Skin of body (tissue), 2 donors: ENCODE results near the gene POC1A. TPM values are rescaled to one million over a fixed set of nuclear protein-coding genes. Genes with fewer than 3 reads are reported as not detected.

ENCODE experiments used
- DNase-seq: peaks from one replicate; lab custom pipeline; 2025; lab: John Stamatoyannopoulos, UW
- total RNA-seq: library from RNA; depleted of rRNA; stranded (reverse); fragments of >200 nt; gene quantifications from one replicate; pipeline ENCODE4 v1.2.3, GENCODE V29; 2014

Gene POC1A
- total RNA-seq: 4.6 TPM

DNA sequence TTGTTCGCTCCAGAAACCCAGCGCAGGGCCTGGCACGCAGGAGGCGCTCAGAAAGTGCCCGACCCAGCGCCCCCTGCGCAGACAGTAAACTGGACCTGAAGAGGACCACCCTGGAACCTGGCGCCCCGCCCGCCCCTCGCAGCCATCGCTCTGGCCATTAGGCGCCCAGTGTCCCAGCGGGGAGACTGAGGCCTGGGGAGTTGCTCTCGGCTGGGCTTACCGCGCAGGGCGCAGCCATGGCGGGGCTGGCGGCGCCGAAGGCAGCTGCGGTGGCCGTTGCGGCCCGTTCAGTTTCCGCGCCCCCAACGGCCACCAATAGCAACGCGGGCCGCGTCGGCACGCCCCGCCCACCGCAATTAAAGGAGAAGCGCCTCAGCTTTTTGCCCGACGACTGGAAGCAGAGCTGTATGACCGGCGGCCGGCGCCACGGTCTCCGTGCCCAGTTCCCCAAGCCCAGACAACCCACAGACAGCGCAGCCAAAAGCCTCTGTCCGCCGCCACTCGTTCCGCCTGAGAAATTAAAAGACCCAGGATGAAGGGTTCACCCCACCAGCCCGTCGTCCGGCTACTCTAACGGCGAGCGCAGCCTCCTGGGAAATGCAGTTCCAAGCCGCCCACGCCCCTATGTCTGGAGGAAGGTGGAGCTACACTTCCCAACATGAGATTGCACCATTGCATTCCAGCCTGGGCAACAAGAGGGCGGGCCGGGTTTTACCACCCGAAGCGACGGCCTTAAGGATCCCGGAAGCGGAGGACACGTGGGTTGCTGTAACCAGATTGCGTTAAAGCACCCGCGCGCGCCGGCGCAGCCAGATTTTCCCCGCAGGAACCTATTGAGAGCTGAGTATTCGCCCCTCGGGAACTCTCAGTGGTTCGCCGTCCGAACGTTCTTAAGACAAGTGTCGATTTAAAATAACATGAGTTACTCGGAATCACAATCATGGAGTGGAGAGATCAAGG, at the start of gene POC1A:
Gene POC1A (minus strand): TSS at position 289 of the 960 bp plus-strand sequence. CDS start 51 bp downstream, at position 238.
- peak; percentile 98 for DNase-seq

DNA sequence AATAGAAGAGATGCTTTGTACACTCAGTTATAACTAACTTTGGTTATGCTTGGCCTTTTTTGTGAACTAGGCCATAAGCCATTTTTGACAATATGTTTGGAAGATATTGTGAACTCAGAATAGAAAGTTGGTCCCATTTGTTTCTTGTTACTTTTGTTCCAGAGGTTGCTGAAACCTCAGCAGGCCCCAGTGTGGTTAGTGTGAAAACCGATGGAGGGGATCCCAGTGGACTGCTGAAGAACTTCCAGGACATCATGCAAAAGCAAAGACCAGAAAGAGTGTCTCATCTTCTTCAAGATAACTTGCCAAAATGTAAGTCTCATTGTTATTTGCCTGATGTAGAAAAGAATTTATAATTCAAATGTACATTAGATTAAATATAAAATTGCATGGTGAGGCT, 49.5 kb upstream of the POC1A start:
- no peak for DNase-seq

DNA sequence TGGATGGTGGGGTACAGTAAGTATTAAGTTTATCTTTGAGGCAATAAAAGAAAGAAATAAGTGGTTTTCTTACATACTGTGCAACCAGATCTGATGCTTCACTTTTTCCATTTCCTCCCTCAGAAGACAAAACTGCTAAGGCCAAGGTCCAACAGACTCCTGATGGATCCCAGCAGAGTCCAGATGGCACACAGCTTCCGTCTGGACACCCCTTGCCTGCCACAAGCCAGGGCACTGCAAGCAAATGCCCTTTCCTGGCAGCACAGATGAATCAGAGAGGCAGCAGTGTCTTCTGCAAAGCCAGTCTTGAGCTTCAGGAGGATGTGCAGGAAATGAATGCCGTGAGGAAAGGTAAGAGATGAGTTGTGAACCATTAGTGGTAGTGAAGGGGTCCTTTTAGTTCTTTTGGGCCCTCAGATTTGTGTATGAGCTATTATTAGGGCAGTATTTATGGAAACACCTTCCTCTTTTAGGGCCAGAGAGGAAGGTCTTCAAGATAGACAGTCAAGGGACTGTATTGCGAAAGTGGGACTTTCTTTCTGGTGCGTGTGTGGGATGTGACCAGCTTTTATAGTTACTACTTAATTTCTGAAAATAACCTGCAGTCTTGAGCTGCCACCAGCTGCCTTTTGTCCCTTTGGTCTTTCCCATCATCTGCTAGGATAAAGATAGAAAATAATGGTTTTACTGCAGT, 48.3 kb upstream of the POC1A start:
- no peak for DNase-seq

DNA sequence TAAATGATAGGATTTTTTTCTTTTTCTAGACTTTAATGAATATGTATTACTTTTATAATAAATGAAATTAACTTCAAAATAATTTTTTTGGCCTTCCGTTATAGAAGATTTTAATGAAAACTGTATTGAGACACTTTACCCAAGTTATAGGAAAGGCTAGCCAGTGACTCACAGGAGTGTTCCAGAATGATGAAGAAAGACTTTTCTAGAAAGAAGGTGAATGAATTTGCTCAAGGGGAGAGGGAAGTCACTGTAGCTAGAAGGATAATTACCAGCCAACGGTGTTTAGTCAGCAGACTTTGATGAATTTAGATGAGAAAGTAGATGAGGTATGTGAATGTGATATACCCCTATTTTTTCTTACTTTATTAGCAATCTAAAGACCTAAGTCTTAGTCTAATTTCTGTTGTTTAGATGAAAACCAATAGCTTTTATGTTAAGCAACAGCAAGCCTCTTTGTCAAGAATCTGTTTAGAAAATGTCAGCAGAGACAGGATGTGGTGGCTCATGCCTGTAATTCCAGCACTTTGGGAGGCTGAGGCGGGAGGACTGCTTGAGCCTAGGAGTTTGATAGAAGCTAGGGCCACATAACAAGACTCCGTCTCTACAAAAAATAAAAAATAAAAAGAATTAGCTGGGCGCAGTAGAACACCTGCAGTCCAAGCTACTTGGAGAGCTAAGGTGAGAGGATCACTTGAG, 46.9 kb upstream of the POC1A start:
- DNase-seq: no peak

DNA sequence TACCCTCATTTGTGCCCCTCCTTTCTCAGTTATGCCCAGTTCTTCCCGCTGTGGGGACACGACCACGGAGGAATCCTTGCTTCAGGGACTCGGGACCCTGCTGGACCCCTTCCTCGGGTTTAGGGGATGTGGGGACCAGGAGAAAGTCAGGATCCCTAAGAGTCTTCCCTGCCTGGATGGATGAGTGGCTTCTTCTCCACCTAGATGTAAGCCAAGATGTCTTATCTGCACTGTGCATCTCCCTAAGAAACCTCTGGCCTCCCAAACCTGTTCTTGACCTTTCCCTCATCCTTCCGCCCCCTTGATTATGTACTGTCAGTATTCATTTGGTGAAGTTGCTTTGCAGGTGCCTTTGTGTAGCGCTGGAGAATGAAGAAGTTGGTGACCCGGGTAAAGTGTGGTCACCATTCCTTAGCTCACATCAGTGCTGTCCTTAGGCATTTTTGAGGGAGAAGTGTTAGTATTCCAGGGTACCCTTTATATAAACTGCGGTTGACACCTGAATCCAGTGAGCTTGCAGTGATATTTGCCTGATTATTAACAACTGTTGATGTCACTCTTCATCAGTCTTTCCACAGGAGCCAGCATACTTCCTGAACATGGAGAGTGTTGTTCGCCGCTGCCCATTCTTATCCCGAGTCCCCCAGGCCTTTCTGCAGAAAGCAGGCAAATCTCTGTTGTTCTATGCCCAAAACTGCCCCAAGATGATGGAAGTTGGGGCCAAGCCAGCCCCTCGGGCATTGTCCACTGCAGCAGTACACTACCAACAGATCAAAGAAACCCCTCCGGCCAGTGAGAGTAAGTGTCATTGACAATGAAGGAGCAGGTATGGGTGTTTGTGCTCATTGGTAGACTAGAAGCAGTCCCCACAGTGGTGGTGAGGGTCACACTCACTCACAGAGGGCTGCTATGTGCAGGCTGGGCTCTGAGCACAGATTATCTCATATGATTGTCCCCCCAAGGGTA, 44.7 kb upstream of the POC1A start:
- DNase-seq: no peak

DNA sequence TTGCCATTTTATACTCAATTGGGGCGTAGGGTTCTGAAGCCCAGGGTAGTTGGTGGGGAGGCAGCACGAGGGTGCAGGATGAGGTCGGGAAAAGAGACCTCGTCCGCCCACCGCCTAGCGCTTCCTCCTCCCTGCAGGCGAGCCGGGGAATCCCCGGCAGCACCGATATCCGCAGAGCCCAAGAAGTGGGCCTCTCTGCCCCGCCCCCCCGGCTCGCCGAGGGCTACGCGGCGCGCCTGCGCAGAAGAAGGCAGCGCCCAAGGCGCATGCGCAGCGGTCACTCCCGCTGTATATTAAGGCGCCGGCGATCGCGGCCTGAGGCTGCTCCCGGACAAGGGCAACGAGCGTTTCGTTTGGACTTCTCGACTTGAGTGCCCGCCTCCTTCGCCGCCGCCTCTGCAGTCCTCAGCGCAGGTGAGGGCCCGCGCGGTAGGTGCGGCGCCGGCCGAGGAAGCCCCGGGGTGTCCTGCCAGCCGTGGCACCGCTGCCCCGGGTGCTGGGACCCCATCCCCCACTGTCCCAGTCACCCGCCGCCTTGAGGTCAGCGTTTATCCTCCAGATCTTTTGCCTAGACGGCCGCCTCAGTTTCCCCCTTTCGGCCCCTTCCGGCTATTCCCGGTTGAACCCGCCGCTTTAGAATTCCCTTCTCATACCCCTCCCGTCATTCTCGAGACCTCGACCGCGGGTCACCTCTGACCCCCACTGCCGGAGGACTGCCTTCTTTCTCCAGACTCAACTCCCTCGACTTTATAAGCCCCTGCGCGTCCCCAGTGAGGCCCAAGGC, 43.8 kb upstream of the POC1A start, which contains the start of gene ALAS1:
Gene ALAS1 (plus strand): TSS at position 319 of the 784 bp plus-strand sequence. CDS start 1,082 bp downstream, outside the sequence.
- peak; percentile 85 for DNase-seq

DNA sequence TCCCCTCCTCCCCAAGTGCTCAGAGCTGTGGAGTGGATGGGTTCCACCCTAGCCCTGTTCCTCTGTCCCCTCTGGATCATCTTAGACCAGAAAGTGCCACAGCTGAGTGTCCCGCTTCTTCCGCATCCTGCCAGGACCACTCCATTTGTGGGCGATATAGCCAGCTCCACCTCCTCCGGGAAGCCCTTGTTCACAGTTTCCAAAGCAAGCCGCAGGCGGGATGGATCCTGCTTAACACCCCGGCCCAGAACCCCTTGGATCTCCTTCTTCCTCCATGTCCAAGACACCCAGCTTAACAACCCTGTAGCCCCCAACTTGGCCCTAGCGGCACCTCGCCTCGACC, 43.2 kb upstream of the POC1A start:
- DNase-seq: no peak

DNA sequence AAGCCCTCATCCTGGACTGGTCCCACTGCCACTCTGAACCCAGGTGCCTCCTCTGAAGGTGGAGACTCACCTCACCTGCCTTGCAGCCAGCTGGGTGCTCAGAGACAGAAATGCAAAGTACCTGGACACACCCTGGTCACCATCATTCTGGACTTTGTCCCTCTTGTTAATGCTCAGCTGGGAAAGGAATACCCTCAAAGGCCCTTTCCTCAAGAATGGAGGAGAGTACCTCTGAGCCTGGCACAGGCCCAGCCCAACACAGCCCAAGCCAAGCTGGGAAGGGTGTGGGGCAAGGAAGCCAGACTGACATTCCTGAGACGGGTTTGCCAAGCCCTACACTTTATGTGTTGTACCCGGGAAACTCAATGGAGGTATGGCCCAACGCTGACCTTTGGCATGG, 42.8 kb upstream of the POC1A start:
- DNase-seq: no peak

DNA sequence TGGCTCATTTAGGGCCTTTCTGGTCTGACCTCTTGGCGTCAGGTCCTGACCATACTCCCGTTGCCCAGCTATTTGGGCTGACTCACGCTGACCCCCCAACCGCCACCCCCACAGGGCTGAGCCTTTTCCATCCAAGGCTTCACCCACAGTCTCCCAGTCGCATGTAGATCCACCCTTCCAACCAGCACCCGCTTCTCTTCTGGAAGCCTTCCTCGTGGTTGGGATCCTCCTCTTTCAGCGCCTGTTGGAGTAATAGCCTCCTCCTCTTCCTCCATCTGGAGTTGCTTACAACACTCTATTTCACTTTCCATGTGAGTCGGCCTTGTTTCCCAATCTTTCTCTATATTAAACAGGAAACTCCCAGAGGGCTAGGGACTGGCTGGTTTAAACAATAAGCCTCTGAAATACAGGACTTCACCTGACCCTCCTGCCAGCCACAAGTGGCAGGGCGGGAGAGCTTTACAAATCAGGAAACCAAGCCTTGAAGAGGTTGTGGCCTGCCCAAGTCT, 41.7 kb upstream of the POC1A start:
- peak; percentile 23 for DNase-seq

DNA sequence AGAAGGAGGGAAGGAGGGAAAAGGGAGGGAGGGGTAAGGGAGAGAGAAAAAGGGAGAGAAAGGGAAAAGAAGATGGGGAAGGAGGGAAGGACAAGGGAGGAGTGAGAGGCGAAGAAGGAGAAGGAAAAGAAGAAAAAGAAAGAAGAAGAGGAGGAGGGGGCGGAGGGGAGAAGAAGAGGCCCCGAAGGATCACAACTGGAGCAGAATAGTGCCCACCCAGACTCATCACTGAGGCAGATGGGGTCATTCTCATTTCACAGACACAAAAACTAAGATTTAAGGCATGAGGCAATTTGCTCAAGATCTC, 41.0 kb upstream of the POC1A start:
- no peak for DNase-seq

DNA sequence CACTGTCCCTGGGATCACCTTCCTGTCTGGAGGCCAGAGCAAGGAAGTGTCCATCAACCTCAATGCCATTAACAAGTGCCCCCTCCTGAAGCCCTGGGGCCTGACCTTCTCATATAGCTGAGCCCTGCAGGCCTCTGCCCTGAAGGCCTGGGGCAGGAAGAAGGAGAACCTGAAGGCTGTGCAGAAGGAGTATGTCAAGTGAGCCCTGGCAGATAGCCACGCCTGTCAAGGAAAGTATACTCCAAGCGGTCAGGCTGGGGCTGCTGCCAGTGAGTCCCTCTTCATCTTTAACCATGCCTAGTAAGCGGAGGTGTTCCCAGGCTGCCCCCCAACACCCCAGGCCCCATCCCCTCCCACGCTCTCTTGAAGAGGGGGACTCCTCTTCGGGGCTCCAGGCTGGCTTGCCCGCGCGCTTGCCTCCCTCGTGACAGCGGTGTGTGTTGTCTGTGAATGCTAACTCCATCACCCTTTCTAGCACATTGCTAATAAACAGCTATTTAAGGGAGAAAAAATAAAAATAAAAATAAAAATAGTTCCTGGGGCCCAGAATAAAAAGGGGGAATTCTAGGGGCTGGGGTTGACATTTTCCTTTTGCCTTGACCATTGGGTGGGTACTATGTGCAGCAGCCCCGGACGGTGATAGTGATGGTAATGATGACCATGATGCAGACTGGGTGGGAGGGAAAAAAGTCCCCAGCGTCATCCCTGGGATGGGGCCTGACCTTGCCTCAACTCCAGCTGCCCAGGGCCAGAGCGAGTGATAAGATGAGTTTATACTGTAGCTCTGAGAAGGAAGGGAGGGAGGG, 40.5 kb upstream of the POC1A start:
- no peak for DNase-seq

DNA sequence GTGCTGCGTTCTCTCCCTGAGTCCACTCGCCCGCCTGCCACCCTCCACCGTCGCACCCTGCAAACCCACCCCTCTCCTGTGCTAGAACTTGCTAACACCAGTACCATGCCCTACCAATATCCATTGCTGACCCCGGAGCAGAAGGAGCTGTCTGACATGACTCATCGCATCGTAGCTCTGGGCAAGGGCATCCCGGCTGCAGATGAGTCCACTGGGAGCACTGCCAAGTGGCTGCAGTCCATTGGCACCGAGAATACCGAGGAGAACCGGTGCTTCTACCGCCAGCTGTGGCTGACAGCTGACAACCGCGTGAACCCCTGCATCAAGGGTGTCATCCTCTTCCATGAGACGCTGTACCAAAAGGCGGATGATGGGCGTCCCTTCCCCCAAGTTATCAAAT, 38.8 kb upstream of the POC1A start:
- DNase-seq: no peak

DNA sequence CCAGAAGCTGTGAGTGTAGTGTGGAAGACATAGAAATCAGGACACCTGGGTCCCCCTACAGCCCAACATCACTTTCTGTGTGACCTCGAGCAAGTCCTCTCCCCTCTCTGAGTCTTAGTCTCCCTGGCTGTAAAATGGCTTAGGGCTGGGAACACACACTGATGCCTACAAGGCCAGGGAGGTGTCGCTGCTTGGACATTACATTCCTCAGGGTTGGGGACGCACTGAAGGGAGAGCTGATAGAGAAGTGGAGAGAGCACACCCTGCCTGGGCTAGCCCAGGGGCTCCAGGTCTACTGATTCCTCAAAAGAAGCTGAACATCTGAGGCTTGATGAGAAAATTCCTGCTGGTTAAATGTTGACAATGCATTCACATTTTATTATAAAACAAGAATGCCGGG, 37.4 kb upstream of the POC1A start:
- no peak for DNase-seq

DNA sequence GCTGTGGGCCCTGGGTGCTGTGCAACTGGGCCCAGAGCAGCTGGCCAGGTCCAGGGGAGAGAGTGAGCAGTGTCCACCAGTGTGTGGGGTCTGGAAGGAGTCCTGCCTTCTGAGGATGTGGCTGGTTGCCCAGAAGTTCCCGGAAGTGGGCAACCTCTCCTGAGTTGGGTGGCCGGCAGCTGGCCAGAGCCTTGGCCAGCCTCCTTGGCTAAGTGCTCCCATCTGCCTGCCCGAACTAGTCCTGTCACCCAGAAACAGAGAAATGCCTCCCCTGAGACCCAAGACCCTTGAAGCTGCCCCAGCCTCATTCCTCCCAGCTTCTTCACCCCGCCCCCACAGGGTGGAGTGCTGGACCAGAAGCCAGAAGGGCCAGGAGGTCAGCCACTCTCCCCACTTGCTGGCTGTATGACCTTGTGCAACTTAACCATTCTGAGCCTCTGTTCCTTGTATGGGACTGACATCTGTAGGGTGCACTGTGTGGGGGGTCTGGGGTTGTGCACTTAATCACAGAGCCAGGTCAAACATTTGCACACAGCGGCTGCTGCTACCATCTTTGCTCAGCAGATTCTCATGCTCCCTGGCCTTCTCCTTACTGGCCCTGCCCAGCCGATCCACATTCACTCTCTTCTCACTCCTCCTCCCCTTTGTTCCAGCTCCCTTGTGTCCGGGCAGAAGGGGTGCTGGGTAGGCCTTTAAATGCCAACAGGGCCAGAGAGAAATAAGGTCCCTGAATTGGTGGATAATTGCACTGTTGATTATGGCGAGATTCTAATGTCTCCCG, 36.3 kb upstream of the POC1A start:
- DNase-seq: no peak

DNA sequence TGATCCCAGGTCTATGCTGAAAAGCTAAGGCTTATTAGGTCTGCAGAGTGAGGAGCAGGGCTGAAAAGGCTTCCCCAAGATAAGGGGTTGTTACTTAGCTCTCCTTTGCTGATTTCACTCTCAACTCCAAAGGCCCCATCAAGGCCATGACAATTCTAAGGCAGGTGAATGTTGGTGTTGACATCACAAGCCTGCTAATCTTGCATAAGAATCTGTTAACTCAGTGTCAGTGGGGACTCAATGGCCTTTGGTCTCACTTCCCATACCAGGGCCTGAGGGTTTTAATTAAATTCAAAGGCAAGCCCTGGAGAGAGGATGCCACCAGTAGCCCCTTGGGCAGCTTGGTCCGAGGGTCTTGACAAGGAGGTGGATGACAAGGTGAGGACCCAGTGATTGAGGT, 34.3 kb upstream of the POC1A start:
- no peak for DNase-seq

DNA sequence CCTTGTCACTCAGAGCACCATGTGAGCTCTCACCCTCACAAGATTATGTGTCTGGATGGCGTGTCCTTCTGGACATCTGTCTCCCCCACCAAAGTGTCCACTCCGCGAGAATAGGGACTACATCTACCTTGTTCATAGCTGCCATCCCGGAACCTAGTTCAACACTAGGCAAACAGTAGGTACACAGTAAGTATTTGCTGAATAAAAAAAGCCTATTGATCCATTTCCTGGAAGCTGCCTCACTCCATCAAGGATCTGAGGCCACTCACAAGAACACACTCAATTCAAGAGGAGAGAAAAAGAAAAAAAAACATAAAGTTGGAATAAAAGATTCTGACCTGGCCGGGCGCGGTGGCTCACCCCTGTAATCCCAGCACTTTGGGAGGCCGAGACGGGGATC, 32.5 kb upstream of the POC1A start:
- DNase-seq: no peak

DNA sequence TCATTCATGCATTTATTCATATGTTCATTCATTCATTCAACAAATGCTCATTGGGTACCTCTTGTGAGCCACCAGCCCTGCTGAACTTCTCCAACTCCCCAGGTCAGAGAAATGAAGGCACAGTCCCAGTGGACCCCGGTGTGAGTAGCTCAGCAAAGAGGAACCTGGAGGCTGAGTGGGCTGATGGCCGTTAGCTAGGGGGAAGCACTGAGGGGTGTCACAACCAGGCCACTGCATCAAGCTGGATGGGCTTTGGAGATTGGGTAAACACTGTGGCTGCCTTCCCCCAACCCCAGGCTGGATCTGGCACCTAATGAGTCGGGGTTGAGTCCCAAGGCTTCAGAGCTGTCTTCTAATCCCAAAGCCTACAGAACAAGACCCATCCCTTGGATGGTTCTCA, 31.6 kb upstream of the POC1A start:
- DNase-seq: no peak

DNA sequence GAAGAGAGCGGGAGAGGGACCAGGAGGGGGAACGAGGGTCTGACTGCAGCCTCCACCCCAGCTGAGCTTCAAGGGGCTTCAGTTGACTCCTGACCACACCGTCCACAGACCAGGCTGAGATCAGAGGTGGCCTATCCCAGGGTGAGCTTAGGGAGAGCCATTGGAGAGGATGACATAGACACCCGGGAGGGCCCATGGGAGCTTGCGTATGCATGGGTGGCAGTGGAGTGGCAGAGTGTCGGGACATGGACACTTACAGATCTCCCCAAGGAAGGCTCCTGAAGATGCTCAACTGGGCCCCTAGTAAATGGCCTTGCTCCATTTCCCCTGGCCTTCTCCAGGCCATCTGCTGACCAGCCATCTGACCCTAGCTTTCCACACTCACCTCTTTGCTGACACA, 31.1 kb upstream of the POC1A start:
- DNase-seq: no peak
